ENCODE results near the gene MYO10.

Gene MYO10

DNA sequence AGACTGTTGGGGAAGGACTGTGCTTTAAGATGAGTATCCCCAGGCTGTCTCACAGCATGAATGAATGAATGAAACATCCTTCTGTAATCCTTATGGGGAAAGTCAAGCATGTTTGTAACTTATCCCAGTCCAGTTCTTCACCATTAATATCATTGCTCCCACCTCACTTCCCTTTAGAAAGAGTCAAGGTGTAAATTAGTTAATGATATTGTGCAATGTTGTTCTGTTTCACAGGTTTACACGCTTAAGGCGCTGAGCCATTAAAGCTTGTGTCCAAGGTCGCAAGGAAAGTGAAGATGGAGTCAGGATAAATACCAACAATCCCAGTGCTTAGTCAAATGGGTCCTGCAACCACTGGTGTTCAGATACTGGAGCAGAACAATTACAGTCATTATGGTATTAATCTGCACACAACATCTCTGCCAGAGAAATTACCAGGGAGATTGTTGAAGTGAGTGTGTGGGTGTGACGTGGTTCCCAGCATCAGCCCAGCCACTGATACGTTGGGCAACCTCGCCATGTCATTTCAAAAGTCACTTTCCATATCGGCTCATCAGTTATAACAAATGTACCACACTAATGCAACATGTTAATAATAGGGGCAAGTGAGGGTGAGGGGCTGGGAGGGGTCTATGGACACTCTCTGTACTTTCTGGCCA is 1.5 kb upstream of the MYO10 start:
- peak; percentile 69 to 76 for DNase-seq

DNA sequence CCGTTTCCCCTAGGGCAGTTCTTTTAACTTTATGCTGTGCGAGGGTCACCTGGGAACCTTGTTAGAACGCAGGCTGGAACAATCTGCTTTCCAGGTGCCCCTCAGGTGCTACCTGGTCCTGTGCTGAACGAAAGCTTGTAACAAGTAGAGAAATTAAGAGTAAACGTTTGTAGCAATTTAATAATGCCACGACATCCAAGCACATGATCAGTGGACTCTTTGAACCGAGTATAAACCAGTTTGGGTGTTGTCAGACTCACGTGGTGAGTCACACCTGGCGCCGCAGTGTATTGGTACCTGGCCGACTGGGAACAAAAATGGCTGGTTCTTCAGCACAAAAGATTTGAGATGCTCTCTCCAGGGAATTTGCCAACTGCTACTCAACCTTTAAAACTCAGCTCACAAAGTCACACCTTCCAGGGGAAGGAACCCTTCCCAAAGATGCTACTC is 926 bp upstream of the MYO10 start:
- no peak for DNase-seq

DNA sequence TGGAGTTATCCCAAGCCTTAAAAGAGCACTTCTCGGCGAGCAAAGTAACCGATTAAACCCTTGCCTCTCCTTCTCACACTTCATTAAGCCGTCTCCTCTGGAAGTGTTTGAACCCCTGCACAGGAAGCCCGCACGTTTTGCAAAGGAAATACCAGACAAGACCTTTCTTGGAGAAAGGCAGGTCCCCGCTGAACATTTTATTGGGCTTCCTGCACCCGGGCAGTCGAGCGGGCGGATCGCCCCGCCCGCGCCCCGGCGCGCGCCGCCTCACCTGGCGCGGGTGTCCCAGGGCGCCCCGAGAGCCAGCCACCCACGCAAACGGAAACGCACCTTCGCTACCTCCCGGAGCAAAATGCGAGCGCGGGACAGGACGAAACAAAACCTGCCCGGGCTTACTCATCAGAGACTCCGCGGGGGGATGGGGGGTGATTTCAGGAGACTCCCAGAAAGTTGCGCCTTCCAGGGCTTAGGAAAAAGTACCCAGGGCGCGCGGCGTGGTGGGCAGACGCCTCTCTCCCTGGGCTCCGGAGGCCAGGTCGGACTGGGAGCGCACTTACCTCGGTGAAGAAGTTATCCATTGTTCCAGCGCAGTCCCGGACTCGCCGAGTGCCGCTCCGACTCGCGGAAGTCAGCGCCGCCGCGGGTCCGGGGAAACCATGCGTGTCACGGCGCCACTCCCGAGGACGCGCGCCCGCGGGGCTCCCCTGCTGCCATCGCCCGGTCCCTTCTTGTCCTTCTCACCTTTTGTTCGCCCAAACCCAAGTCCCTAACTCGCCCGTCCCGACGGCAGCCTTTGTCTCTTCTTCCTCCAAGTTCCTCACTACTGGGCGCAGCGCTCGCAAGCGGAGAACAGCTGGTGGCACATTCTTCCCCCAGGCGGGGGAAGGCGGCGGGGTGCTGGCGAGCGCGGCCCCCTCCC is 598 bp downstream of the MYO10 start:
- DNase-seq: peak; percentile 26 to 32

- DNase-seq: no peak
Observed at GRCh38 chr5:16934677-16935153, 1.4 kb downstream of the MYO10 start.

DNA sequence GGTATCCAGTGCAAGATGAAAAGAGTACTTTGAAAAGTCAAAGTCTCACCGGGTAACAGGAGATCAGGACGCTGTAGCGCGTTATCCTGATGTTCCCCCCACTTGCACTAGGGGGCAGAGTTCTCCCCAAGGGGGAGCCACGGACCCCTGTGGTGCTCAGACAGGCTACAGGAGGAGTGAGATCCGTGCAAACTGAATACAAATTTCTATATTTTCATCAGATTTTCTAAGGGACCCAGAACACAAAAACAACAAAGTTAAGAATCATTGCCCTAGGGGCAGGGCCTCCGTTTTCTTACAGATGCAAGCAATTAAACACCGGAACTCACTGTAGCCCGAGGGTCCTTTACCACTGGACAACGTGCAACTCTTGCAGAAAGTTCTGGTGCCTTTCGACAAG is 2.0 kb downstream of the MYO10 start:
- peak; percentile 25 to 75 for DNase-seq

DNA sequence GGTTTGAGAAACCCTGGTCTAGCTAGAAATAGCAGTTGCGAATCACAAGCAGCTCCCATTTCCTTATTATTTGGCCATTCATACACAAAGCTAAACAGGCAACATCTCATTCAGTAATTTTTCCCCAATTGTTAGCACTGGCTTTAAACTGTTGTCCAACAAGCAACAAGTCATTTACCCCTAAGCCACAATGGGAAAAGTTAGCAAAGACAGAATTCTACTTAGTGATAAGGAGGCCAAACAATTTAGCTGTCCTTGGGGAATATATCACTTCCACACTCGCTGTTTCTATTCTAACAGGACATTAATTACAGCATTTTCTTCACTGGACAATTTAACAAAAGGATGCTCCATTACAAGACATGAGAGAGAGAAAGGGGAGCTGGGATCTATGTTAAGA is 2.8 kb downstream of the MYO10 start:
- DNase-seq: no peak

- DNase-seq: no peak
Observed at GRCh38 chr5:16932401-16932800, 3.7 kb downstream of the MYO10 start.

- no peak for DNase-seq
Observed at GRCh38 chr5:16931334-16932110, 4.6 kb downstream of the MYO10 start.

- DNase-seq: no peak
Observed at GRCh38 chr5:16930496-16930895, 5.6 kb downstream of the MYO10 start.

- no peak for DNase-seq
Observed at GRCh38 chr5:16929831-16930230, 6.3 kb downstream of the MYO10 start.

GRCh38 chr5:16929347-16929746 is 6.7 kb downstream of the MYO10 start:
- no peak for DNase-seq

- no peak for DNase-seq
Observed at GRCh38 chr5:16927613-16928012, 8.5 kb downstream of the MYO10 start.

GRCh38 chr5:16926417-16926816 is 9.7 kb downstream of the MYO10 start:
- no peak for DNase-seq

- no peak for DNase-seq
Observed at GRCh38 chr5:16924206-16924605, 11.9 kb downstream of the MYO10 start.

- DNase-seq: no peak
Observed at GRCh38 chr5:16922430-16922829, 13.7 kb downstream of the MYO10 start.

DNA sequence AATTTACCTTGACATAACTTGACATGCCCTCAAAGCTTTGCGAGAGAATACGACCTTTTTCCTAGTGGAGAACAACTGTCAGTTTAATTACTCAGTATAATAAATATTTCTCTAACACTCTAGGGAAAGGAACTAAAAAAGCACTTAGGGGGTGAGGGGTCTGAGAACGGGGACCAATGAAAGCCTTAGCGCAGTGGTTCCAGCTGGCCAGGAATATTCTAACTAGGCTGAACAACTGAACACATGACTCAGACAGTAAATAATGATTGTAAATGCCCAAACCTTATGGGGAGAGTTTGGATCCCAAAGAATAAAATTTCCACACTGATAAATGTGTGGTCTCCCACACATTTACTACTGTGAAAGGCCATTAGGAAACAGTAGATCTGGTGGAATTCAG is 14.9 kb downstream of the MYO10 start:
- no peak for DNase-seq

- no peak for DNase-seq
Observed at GRCh38 chr5:16920109-16920816, 15.8 kb downstream of the MYO10 start.

- no peak for DNase-seq
Observed at GRCh38 chr5:16918891-16919671, 17.0 kb downstream of the MYO10 start.

DNA sequence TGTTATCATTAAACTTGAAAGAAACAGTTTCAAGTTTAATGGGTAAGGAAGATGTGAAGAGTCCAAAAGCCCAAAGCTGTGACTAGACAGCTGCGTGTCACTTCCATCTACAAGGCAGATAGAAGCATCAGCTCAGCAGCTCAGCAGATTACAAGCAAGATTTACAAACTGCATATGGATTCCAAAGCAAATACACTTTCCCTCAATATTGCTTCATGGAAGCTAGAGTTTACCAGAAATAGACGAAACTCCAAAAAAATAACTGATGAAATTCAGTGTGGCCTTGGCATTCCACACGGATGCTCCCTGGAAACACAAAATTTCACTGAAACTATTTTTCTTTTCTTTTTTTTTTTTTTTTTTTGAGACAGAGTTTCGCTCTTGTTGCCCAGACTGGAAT is 17.9 kb downstream of the MYO10 start:
- DNase-seq: no peak

DNA sequence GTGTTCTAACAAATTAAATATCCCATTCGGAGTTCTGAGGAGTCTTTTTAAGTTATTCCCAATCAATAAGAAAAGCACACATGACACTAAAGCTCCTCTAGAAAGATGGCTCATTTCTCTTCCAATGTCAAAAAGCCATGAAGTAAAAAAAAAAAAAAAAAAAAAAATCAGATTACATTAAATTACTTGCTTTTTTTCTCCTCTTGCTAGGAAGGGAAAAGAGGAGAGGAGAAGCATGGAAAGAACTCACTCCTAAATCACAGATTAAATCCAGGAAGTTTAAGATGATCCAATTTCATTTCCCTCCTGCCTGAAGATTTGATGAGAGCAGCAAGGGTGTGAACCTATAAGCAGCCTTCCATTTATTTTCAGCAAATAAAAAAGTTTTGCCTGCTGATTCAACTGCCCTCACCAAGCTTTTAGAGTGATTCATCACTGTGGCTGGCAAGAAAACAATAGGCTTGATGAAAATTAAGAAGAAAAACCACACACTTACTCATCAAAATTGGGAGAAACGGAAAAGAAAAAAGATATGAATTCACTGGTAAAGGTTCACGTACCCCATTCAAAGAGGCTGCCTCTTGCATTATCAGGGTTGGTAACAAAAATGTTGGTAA is 19.7 kb downstream of the MYO10 start:
- DNase-seq: no peak

DNA sequence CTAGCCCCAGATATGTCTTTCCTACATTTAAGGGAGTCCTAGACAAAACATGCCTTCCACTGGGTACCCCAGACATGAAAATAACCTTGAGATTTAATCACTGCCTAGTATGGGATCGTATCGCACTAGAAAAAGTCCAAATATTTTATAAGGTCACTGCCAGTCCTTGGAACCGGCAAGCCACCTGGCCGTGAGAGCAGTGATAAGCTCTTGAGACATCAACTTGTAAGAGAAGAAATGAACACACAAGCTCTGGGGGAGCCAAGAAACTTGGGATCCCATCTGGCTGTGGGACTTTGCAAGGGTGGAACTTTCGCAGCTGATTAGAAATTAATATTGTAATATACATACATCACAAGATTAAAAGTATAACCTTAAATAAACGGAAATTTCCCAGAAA is 21.5 kb downstream of the MYO10 start:
- DNase-seq: no peak

GRCh38 chr5:16914108-16914435 is 22.0 kb downstream of the MYO10 start:
- no peak for DNase-seq

Data from inflammatory macrophage treated with lipopolysaccharide for 1 hour (primary cell).